SU-DHL-6 (cell line): ENCODE results near the gene CFAP44.

Source experiments
- H2AFZ ChIP-seq: fragments of 200-600 bp; sonication (generic); 2 replicates; pipeline ENCODE4 v1.6.1; 2014; ENCODE audit warnings: low read depth, mild to moderate bottlenecking, moderate library complexity, mixed read lengths, antibody characterized with exemption, low read length; ENCODE audit not compliant: severe bottlenecking
- H3F3A ChIP-seq: fragments of 200-600 bp; shearing (Covaris generic); 2 replicates; pipeline ENCODE4 v1.6.0; 2016; ENCODE audit warnings: antibody characterized with exemption, mild to moderate bottlenecking; ENCODE audit not compliant: insufficient read depth
- H3K27ac ChIP-seq: fragments of 200-600 bp; sonication (generic); 2 replicates; pipeline ENCODE4 v1.5.1; 2016; ENCODE audit warnings: low read depth, mild to moderate bottlenecking, low read length, moderate library complexity, mixed read lengths
- H3K27me3 ChIP-seq: fragments of 200-600 bp; sonication (generic), shearing (Covaris generic); 2 replicates; pipeline ENCODE4 v1.6.0; 2014; ENCODE audit warnings: mild to moderate bottlenecking, low read length
- H3K36me3 ChIP-seq: fragments of 200-600 bp; sonication (generic); 2 replicates; pipeline ENCODE4 v1.6.1; 2014; ENCODE audit warnings: mild to moderate bottlenecking, low read length, mixed read lengths
- H3K4me2 ChIP-seq: fragments of 300-600, 200-600 bp; shearing (Covaris generic), sonication (generic); 2 replicates; pipeline ENCODE4 v1.6.0; 2014; ENCODE audit warnings: low read length, low read depth, mild to moderate bottlenecking; ENCODE audit not compliant: poor library complexity, severe bottlenecking
- H3K4me3 ChIP-seq: fragments of 200-600 bp; sonication (generic); 2 replicates; pipeline ENCODE4 v1.5.1; 2014; ENCODE audit warnings: antibody characterized with exemption, low read length, mild to moderate bottlenecking, mixed read lengths; ENCODE audit not compliant: insufficient read depth, poor library complexity, severe bottlenecking
- H3K79me2 ChIP-seq: fragments of 200-600 bp; sonication (generic); 2 replicates; pipeline ENCODE4 v1.6.1; 2014; ENCODE audit warnings: mild to moderate bottlenecking, low read length, moderate library complexity; ENCODE audit not compliant: insufficient read depth
- H3K9ac ChIP-seq: fragments of 200-600 bp; sonication (generic); 2 replicates; pipeline ENCODE4 v1.7.0; 2014; ENCODE audit warnings: mild to moderate bottlenecking, low read length
- H3K9me2 ChIP-seq: fragments of 200-600 bp; sonication (generic); replicated peaks from 2 replicates; pipeline ENCODE4 v1.6.1; 2014; ENCODE audit warnings: low read length; ENCODE audit not compliant: insufficient read depth
- H3K9me3 ChIP-seq: fragments of 200-600 bp; sonication (generic); 2 replicates; pipeline ENCODE4 v1.6.1; 2014; ENCODE audit warnings: low read length, mixed read lengths; ENCODE audit not compliant: insufficient read depth
- H4K20me1 ChIP-seq: fragments of 200-600 bp; sonication (generic); 2 replicates; pipeline ENCODE4 v1.6.1; 2014; ENCODE audit warnings: low read depth, mild to moderate bottlenecking, antibody characterized with exemption, low read length, moderate library complexity, mixed read lengths
- CTCF ChIP-seq: fragments of 200-600 bp; sonication (generic); IDR thresholded peaks from one replicate; pipeline ENCODE4 v1.5.1; 2017; ENCODE audit warnings: antibody characterized with exemption, mild to moderate bottlenecking, low read length, moderate library complexity; ENCODE audit not compliant: insufficient read depth, poor library complexity, severe bottlenecking
- EZH2phosphoT487 ChIP-seq: fragments of 200-600 bp; sonication (generic), shearing (Covaris generic); conservative IDR thresholded peaks from 2 replicates; pipeline ENCODE4 v1.6.1; 2018; ENCODE audit warnings: mild to moderate bottlenecking, antibody characterized with exemption, low read length, moderate library complexity, mixed read lengths

The CFAP44 gene

GRCh38 chr3:113441051-113441770, at the start of gene CFAP44:
TSS of gene CFAP44 (minus strand) at chr3:113441493. CDS start at chr3:113433664, 7,829 bp downstream.
- no peak for TF ChIP-seq EZH2phosphoT487
- no peak for TF ChIP-seq CTCF
- no peak within 1 kb of the TSS for H3K27ac ChIP-seq

GRCh38 chr3:113485161-113485609, 43.9 kb upstream of the CFAP44 start:
- Histone ChIP-seq H3K9ac (no peak overlapping the region), H3K36me3 (peaks cover 3% of the 10 kb centered on the region; the same call in 1 of the 2 replicates), H3K9me2 (no peaks in the 10 kb centered on the region)

More at GRCh38 chr3:113441051-113441770, at the start of gene CFAP44:
- Histone ChIP-seq H3K36me3 (no peaks in the 10 kb centered on the region), H3K9me3 (no peaks in the 10 kb centered on the region), H3K4me3 (no peak within 1 kb of the TSS), H3K4me2 (no peak within 1 kb of the TSS), H3F3A (no peaks in the 10 kb centered on the region), H4K20me1 (no peaks in the 10 kb centered on the region), H2AFZ (no peak within 1 kb of the TSS), H3K27me3 (no peaks in the 10 kb centered on the region), H3K9ac (no peak within 1 kb of the TSS), H3K79me2 (no peaks in the 10 kb centered on the region), H3K9me2 (no peaks in the 10 kb centered on the region)

GRCh38 chr3:113468539-113468938, 27.2 kb upstream of the CFAP44 start:
- H3K9me3 ChIP-seq: no peaks in the 10 kb centered on the region
- no peak overlapping the region for H3K9ac ChIP-seq
- 0 out of 2 replicates have a peak, but pooled peaks cover 3% of the 10 kb centered on the region for H3F3A ChIP-seq
- H3K79me2 ChIP-seq: no peaks in the 10 kb centered on the region
- no peaks in the 10 kb centered on the region for H4K20me1 ChIP-seq
- no peak overlapping the region for H3K27ac ChIP-seq
- no peak overlapping the region for H2AFZ ChIP-seq
- no peak overlapping the region for H3K4me3 ChIP-seq
- no peaks in the 10 kb centered on the region for H3K27me3 ChIP-seq
- no peak for TF ChIP-seq EZH2phosphoT487
- no peak for TF ChIP-seq CTCF
- H3K9me2 ChIP-seq: no peaks in the 10 kb centered on the region
- H3K36me3 ChIP-seq: no peaks in the 10 kb centered on the region
- no peak overlapping the region for H3K4me2 ChIP-seq

More at GRCh38 chr3:113485161-113485609, 43.9 kb upstream of the CFAP44 start:
- Histone ChIP-seq H3K27me3 (no peaks in the 10 kb centered on the region), H3F3A (no peaks in the 10 kb centered on the region), H4K20me1 (no peaks in the 10 kb centered on the region), H2AFZ (no peak overlapping the region), H3K4me3 (no peak overlapping the region), H3K4me2 (no peak overlapping the region), H3K27ac (no peak overlapping the region), H3K9me3 (no peaks in the 10 kb centered on the region), H3K79me2 (no peaks in the 10 kb centered on the region)
- TF ChIP-seq EZH2phosphoT487: no peak
- TF ChIP-seq CTCF: no peak
